Measurements from ENCODE around the gene SPON1.
"Not testable (repeated sequence)": the region's sequence is repeated elsewhere in the genome, so short reads cannot be mapped to it uniquely, and the experiment has no call there.

Gene SPON1

DNA sequence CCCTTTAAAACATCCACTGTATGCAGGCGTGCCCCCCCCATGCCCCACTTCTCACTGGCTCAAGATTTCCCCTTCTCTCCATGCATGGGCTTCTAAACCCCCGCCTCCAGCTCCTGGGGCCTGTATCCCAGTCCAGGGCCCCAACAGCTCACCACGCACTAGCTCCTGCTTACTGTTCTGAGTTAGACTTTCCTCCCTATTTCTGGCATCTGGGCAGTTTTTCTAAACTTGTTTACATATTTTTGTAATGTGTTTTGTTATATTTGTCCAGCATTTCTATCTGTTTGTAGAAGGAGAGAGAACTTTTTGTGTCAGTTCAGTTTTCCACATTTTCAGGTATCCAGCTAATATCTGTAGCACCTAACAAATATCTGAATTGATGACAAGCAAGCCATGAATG lies 178.5 kb downstream of the SPON1 start:
- CTCF ChIA-PET, result interaction anchor here (0.9 kb wide), 1 partner anchor 185 kb away, joined by 5 read pairs; no protein-coding TSS in a partner anchor

DNA sequence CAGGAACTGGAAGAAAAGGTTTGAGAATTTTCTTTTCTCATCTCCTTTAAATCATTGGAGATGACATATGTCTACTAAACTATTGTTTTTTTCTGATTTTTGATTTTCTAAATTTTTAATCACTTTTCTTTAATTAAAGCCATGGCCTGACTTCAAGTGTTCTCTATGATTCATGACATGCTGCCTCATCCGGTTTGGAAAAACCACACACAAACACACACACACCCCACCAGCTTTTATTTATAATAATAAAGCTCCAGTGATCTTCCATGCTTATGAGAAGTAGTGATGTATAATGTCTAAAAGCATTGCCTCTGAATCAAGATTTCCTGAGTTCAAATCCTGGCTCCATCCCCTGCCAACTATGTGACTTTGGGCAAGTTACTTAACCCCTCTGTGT lies 179.2 kb downstream of the SPON1 start:
- TF ChIP-seq LEF1 (IDR thresholded peaks at IDR 0.05; ENCODE audit: borderline replicate concordance) (no peak), FOXM1 (IDR thresholded peaks at IDR 0.05; ENCODE audit: borderline replicate concordance) (no peak), NFRKB (IDR thresholded peaks at IDR 0.05) (no peak), ZNF384 (IDR thresholded peaks at IDR 0.05) (no peak), ARNT (IDR thresholded peaks at IDR 0.05) (no peak), SUZ12 (IDR thresholded peaks at IDR 0.05) (no peak)
- CTCF ChIA-PET, result interaction anchor here (1.4 kb wide), 1 partner anchor 369 kb away, joined by 3 read pairs; no protein-coding TSS in a partner anchor
- POLR2A ChIA-PET, result no interaction called here
- DNase-seq (ENCODE audit: extremely low spot score), result no peak

More for the DNA sequence above, 178.5 kb downstream of the SPON1 start:
- POLR2A ChIA-PET, result no interaction called here
- TF ChIP-seq ELF4 (IDR thresholded peaks at IDR 0.05), result no peak
- TF ChIP-seq ZNF384 (IDR thresholded peaks at IDR 0.05), result no peak
- no peak for TF ChIP-seq SP1 (IDR thresholded peaks at IDR 0.05)
- TF ChIP-seq, protein P1, sequence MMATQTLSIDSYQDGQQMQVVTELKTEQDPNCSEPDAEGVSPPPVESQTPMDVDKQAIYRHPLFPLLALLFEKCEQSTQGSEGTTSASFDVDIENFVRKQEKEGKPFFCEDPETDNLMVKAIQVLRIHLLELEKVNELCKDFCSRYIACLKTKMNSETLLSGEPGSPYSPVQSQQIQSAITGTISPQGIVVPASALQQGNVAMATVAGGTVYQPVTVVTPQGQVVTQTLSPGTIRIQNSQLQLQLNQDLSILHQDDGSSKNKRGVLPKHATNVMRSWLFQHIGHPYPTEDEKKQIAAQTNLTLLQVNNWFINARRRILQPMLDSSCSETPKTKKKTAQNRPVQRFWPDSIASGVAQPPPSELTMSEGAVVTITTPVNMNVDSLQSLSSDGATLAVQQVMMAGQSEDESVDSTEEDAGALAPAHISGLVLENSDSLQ (IDR thresholded peaks at IDR 0.05), result no peak
- TF ChIP-seq SUZ12 (IDR thresholded peaks at IDR 0.05), result no peak
- TF ChIP-seq FOXM1 (IDR thresholded peaks at IDR 0.05; ENCODE audit: borderline replicate concordance), result no peak
- TF ChIP-seq LEF1 (IDR thresholded peaks at IDR 0.05; ENCODE audit: borderline replicate concordance), result no peak
- TF ChIP-seq ARNT (IDR thresholded peaks at IDR 0.05), result no peak
- no peak for TF ChIP-seq HDGF (IDR thresholded peaks at IDR 0.05; ENCODE audit: borderline replicate concordance)
- TF ChIP-seq CTBP1 (IDR thresholded peaks at IDR 0.05; ENCODE audit: borderline replicate concordance), result no peak
- TF ChIP-seq FOXK2 (IDR thresholded peaks at IDR 0.05), result no peak
- TF ChIP-seq TARDBP (IDR thresholded peaks at IDR 0.05), result no peak
- TF ChIP-seq FOXA1 (IDR thresholded peaks at IDR 0.05), result no peak
- TF ChIP-seq BHLHE40 (IDR thresholded peaks at IDR 0.05; ENCODE audit: borderline replicate concordance), result no peak
- TF ChIP-seq L3MBTL2 (conservative IDR thresholded peaks at IDR 0.05), result no peak
- no peak for TF ChIP-seq NFRKB (IDR thresholded peaks at IDR 0.05)
- DNase-seq (ENCODE audit: extremely low spot score), result no peak

DNA sequence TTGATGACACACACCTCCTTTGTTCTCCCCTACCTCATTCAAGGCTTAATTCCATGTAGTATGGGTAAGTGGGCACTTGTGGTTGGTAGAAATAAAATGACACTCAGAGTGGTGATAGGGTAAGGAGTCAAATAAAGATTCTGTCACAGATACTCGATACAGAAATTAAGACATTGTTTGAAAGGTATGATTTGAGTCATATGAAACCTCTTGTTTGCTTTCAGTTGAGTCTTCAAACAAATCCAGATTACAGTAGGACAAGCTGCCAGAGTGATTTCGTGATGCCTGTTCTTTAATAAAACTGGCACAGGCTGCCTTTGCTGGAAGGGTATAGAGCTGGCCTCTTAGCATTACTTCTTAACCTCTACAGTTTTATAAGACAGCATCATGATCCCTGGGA lies 182.4 kb downstream of the SPON1 start:
- TF ChIP-seq SP1 (IDR thresholded peaks at IDR 0.05) (no peak), BHLHE40 (IDR thresholded peaks at IDR 0.05; ENCODE audit: borderline replicate concordance) (no peak), FOXK2 (IDR thresholded peaks at IDR 0.05) (no peak), TARDBP (IDR thresholded peaks at IDR 0.05) (no peak), ELF4 (IDR thresholded peaks at IDR 0.05) (no peak), NFRKB (IDR thresholded peaks at IDR 0.05) (no peak), SUZ12 (IDR thresholded peaks at IDR 0.05) (no peak), FOXA1 (IDR thresholded peaks at IDR 0.05) (no peak)
- CTCF ChIA-PET, result no interaction called here
- POLR2A ChIA-PET, result no interaction called here
- DNase-seq (ENCODE audit: extremely low spot score), result no peak

DNA sequence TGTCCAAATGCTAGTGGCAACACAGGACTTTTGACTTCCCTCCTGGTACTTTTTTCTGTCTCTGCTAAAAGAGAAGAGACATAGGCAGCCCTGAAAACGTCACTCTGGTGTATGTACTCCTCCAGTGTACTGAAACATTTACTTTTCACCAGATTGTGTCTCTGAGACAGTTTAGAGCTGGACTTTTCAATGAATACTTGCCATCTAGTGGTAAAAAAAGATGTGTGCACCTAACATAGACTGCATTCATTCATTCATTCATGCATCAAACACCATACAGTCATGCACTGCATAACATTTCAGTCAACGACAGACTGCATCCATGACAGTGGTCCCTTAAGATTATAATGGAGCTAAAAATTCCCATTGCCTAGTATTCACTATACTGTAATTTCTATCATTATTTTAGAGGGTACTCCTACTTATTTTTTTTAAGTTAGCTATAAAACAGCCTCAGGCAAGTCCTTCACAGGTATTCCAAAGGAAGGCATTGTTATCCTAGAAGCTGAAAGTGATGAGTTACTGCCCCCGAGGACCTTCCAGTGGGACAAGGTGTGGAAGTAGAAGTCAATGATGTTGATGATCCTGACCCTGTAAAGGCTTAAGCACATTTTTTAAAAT lies 186.2 kb downstream of the SPON1 start:
- ChIA-PET POLR2A (no interaction called here), CTCF (interaction anchor here (0.6 to 1.5 kb wide), 10 partner anchors 9 to 233 kb away, joined by 3 to 17 read pairs (median 3); no protein-coding TSS in a partner anchor)
- TF ChIP-seq FOXM1 (IDR thresholded peaks at IDR 0.05; ENCODE audit: borderline replicate concordance), result no peak
- TF ChIP-seq BHLHE40 (IDR thresholded peaks at IDR 0.05; ENCODE audit: borderline replicate concordance), result no peak
- peak; percentile 28 for DNase-seq (ENCODE audit: extremely low spot score)

DNA sequence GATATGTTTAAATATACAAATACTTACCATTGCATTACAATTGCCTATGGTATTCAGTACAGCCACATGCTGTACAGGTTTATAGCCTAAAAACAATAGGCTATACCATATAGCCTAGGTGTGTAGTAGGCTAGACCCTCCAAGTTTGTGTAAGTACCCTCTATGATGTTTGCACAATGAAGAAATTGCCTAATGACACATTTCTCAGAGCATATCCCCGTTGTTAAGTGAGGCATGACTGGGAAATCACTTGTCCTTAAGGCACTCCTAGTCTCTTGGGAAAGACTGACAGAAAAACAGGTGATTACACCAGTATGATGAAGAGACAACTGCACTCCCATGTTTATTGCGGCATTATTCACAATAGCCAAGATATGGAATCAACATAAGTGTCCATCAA lies 187.2 kb downstream of the SPON1 start:
- TF ChIP-seq SP1 (IDR thresholded peaks at IDR 0.05) (no peak), LEF1 (IDR thresholded peaks at IDR 0.05; ENCODE audit: borderline replicate concordance) (no peak), CTBP1 (IDR thresholded peaks at IDR 0.05; ENCODE audit: borderline replicate concordance) (no peak), TARDBP (IDR thresholded peaks at IDR 0.05) (no peak), BHLHE40 (IDR thresholded peaks at IDR 0.05; ENCODE audit: borderline replicate concordance) (no peak), L3MBTL2 (conservative IDR thresholded peaks at IDR 0.05) (no peak), FOXK2 (IDR thresholded peaks at IDR 0.05) (no peak), FOXM1 (IDR thresholded peaks at IDR 0.05; ENCODE audit: borderline replicate concordance) (no peak), FOXA1 (IDR thresholded peaks at IDR 0.05) (no peak), HDGF (IDR thresholded peaks at IDR 0.05; ENCODE audit: borderline replicate concordance) (no peak), ZNF384 (IDR thresholded peaks at IDR 0.05) (no peak)
- TF ChIP-seq, protein P1 (IDR thresholded peaks at IDR 0.05), result no peak
- ChIA-PET CTCF (interaction anchor here (0.5 to 1.5 kb wide), 4 partner anchors 38 to 193 kb away, joined by 3 to 17 read pairs (median 3); no protein-coding TSS in a partner anchor), POLR2A (no interaction called here)
- DNase-seq (ENCODE audit: extremely low spot score), result no peak

DNA sequence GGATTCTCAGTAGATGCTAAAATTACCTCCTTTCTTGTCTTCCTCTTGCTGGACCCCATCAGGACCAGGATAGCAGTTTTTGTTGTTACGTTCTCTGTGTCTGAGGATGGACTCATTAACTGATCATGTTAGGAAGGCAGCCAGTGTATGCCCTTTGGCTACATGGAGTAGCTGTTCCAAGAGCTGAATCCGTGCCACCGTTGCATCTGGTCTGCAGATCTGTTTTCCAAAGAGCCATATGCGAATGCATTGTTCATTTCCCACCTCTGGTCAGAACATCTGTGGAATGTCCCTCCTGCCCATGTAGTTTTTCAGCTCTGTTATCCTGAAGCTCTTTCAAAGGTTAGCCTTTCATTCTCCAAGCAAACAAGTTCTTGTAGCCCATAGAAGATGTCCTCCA lies 188.4 kb downstream of the SPON1 start:
- CTCF ChIA-PET, result no interaction called here

DNA sequence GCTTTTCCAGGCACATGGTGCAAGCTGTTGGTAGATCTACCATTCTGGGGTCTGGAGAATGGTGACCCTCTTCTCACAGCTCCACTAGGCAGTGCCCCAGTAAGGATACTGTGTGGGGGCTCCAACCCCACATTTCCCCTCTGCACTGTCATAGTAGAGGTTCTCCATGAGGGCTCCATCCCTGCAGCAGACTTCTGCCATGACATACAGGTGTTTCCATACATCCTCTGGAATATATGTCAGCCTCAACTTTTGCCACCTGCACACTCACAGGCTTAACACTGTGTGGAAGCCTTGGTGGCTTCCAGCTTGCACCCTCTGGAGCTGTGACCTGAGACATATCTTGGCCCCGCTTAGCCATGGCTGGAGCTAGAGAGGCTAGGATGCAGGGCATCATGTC lies 191.6 kb downstream of the SPON1 start:
- DNase-seq (ENCODE audit: extremely low spot score); POLR2A ChIA-PET; CTCF ChIA-PET: not testable (repeated sequence)

More for the DNA sequence above, 188.4 kb downstream of the SPON1 start:
- no peak for DNase-seq (ENCODE audit: extremely low spot score)
- POLR2A ChIA-PET, result no interaction called here
- TF ChIP-seq FOXM1 (IDR thresholded peaks at IDR 0.05; ENCODE audit: borderline replicate concordance), result no peak
- no peak for TF ChIP-seq ARNT (IDR thresholded peaks at IDR 0.05)
- no peak for TF ChIP-seq ZNF384 (IDR thresholded peaks at IDR 0.05)
- no peak for TF ChIP-seq HDGF (IDR thresholded peaks at IDR 0.05; ENCODE audit: borderline replicate concordance)
- no peak for TF ChIP-seq ELF4 (IDR thresholded peaks at IDR 0.05)
- no peak for TF ChIP-seq L3MBTL2 (conservative IDR thresholded peaks at IDR 0.05)
- TF ChIP-seq FOXK2 (IDR thresholded peaks at IDR 0.05), result no peak
- no peak for TF ChIP-seq LEF1 (IDR thresholded peaks at IDR 0.05; ENCODE audit: borderline replicate concordance)
- no peak for TF ChIP-seq CTBP1 (IDR thresholded peaks at IDR 0.05; ENCODE audit: borderline replicate concordance)
- TF ChIP-seq NFRKB (IDR thresholded peaks at IDR 0.05), result no peak
- TF ChIP-seq SP1 (IDR thresholded peaks at IDR 0.05), result no peak
- no peak for TF ChIP-seq TARDBP (IDR thresholded peaks at IDR 0.05)
- no peak for TF ChIP-seq FOXA1 (IDR thresholded peaks at IDR 0.05)
- TF ChIP-seq SUZ12 (IDR thresholded peaks at IDR 0.05), result no peak
- TF ChIP-seq, protein P1 (IDR thresholded peaks at IDR 0.05), result no peak
- TF ChIP-seq BHLHE40 (IDR thresholded peaks at IDR 0.05; ENCODE audit: borderline replicate concordance), result no peak
